T-cell (primary cell): ENCODE results near the gene VKORC1. TPM values are rescaled to one million over a fixed set of nuclear protein-coding genes. Genes with fewer than 3 reads are reported as not detected.

ENCODE experiments used
- ATAC-seq, 4 experiments: fragments of 200-7000 bp in 3 of 4; fragments of 150-1000 bp in 1 of 4; cut with Tn5 transposase; replicated peaks in 1 of 4; 1 replicate in 3 of 4; 2 replicates in 1 of 4; pipeline ENCODE4 v1.10.0; 2021; ENCODE audit warnings: moderate library complexity in 3 of 4, mild to moderate bottlenecking in 2 of 4, moderate number of reproducible peaks in 1 of 4
- CTCF ChIA-PET, 2 donors: fragments of 300-600 bp; sonication (Branson Sonifier 250); formaldehyde crosslinking; loops; one replicate each; lab custom pipeline; 2022; ENCODE audit warnings: antibody characterized with exemption in 2 of 2; lab: Charles Lee
- POLR2A ChIA-PET, 2 donors: fragments of 300-600 bp; sonication (Branson Sonifier 250); formaldehyde crosslinking; loops; one replicate each; lab custom pipeline; 2022; ENCODE audit warnings: antibody characterized with exemption in 2 of 2; lab: Charles Lee
- DNase-seq, 35 experiments: peaks; one replicate each; pipeline versions ENCODE4 v3.0.0 to v3.0.0-alpha.2; 2013 to 2023
- H3K27ac ChIP-seq: one replicate; pipeline ENCODE4 v1.5.1; 2013; ENCODE audit warnings: low read length
- H3K27me3 ChIP-seq, 2 experiments: replicated peaks in 1 of 2; 1 replicate in 1 of 2; 2 replicates in 1 of 2; pipeline versions ENCODE4 v1.6.1 to v1.7.0; 2013; ENCODE audit warnings: low read length in 1 of 2, mixed read lengths in 1 of 2; ENCODE audit not compliant: control insufficient read depth in 2 of 2, insufficient read depth in 2 of 2; ENCODE audit errors: extremely low read depth in 1 of 2
- H3K36me3 ChIP-seq, 2 donors: 1 replicate in 1 of 2; 2 replicates in 1 of 2; pipeline versions ENCODE4 v1.6.1 to v1.7.0; 2013; ENCODE audit warnings: low read length in 1 of 2; ENCODE audit not compliant: control insufficient read depth in 2 of 2, insufficient read depth in 1 of 2; ENCODE audit errors: extremely low read depth in 1 of 2
- H3K4me1 ChIP-seq, 2 experiments: 1 replicate in 1 of 2; 2 replicates in 1 of 2; pipeline versions ENCODE4 v1.6.1 to v1.7.0; 2013; ENCODE audit warnings: low read length in 2 of 2, mixed read lengths in 1 of 2; ENCODE audit not compliant: insufficient read depth in 2 of 2, control insufficient read depth in 1 of 2; ENCODE audit errors: extremely low read depth in 1 of 2
- H3K4me3 ChIP-seq, 2 donors: 1 replicate in 1 of 2; 2 replicates in 1 of 2; pipeline versions ENCODE4 v1.5.1 to v1.7.0; 2013; ENCODE audit warnings: mild to moderate bottlenecking in 2 of 2, low read length in 1 of 2, moderate library complexity in 1 of 2; ENCODE audit not compliant: control insufficient read depth in 1 of 2; ENCODE audit errors: extremely low read depth in 1 of 2
- H3K9me3 ChIP-seq: 2 replicates; pipeline ENCODE4 v1.7.0; 2013
- H3K27ac Mint-ChIP-seq, 2 donors: one replicate each; pipeline ENCODE4 v1.8.0; 2020 to 2021; ENCODE audit warnings: mild to moderate bottlenecking in 2 of 2, mixed read lengths in 2 of 2
- H3K27me3 Mint-ChIP-seq, 2 donors: one replicate each; pipeline ENCODE4 v1.8.0; 2021 to 2022; ENCODE audit warnings: mixed read lengths in 2 of 2
- H3K36me3 Mint-ChIP-seq: one replicate; pipeline ENCODE4 v1.8.0; 2021; ENCODE audit warnings: mixed read lengths
- H3K4me1 Mint-ChIP-seq, 3 donors: one replicate each; pipeline ENCODE4 v1.8.0; 2020 to 2022; ENCODE audit warnings: mixed read lengths in 3 of 3, mild to moderate bottlenecking in 1 of 3
- H3K4me3 Mint-ChIP-seq, 3 donors: one replicate each; pipeline ENCODE4 v1.8.0; 2020 to 2022; ENCODE audit warnings: mild to moderate bottlenecking in 3 of 3, mixed read lengths in 3 of 3, moderate library complexity in 3 of 3
- H3K9me3 Mint-ChIP-seq, 3 donors: one replicate each; pipeline ENCODE4 v1.8.0; 2020 to 2022; ENCODE audit warnings: mixed read lengths in 3 of 3
- WGBS: methylation state at CpG from one replicate; pipeline ENCODE4 v1.1.5; 2013; ENCODE audit warnings: missing lambda C conversion rate; ENCODE audit not compliant: insufficient coverage; 5-methylcytosine and 5-hydroxymethylcytosine counted together
- total RNA-seq, 35 experiments: library from RNA in 6 of 35; stranded (reverse) in 6 of 35; fragments of 120-200 nt in 1 of 35; gene quantifications; one replicate each; pipeline versions ENCODE4 v1.2.1 to v1.2.4 and lab custom pipeline; 2013 to 2026

VKORC1 gene
- total RNA-seq, 5 donors from 2014 or later (not counting 1 experiment from before 2014, with no cell fraction given): 31.8 to 66.4 (median 56.9) TPM

GRCh38 chr16:31086629-31086906 is 8.0 kb downstream of the VKORC1 start:
- Mint-ChIP-seq H3K36me3 (peaks cover 15% of the 10 kb centered on the region), H3K27ac (no peak overlapping the region), H3K27me3 (no peaks in the 10 kb centered on the region), H3K4me3 (no peak overlapping the region), H3K9me3 (no peaks in the 10 kb centered on the region), H3K4me1 (peaks cover 4 to 22% (median 11%) of the 10 kb centered on the region in 3 donors)
- Histone ChIP-seq H3K27me3 (no peaks in the 10 kb centered on the region), H3K4me1 (peaks cover 0 to 10% of the 10 kb centered on the region in 2 experiments), H3K36me3 (peaks cover 11 to 61% of the 10 kb centered on the region in 2 donors), H3K4me3 (no peak overlapping the region), H3K27ac (no peak overlapping the region), H3K9me3 (no peaks in the 10 kb centered on the region)
- POLR2A ChIA-PET: no interaction called here
- CTCF ChIA-PET: no interaction called here
- no peak for ATAC-seq
- no peak for DNase-seq
- 100% methylated on average over 2 of the region's 6 CpGs for WGBS

GRCh38 chr16:31085873-31086628 is 8.5 kb downstream of the VKORC1 start:
- H3K27ac Mint-ChIP-seq: no peak overlapping the region
- H3K36me3 Mint-ChIP-seq: peaks cover 13% of the 10 kb centered on the region
- no peak for DNase-seq
- ChIA-PET CTCF (no interaction called here), POLR2A (no interaction called here)
- H3K4me1 Mint-ChIP-seq: peaks cover 4 to 26% (median 11%) of the 10 kb centered on the region in 3 donors
- H3K27me3 ChIP-seq: no peaks in the 10 kb centered on the region
- H3K36me3 ChIP-seq: peaks cover 13 to 64% of the 10 kb centered on the region in 2 donors
- no peaks in the 10 kb centered on the region for H3K9me3 Mint-ChIP-seq
- peaks cover 0 to 15% of the 10 kb centered on the region in 2 experiments for H3K4me1 ChIP-seq
- WGBS: 97% methylated on average over 18 of the region's 18 CpGs
- H3K27ac ChIP-seq: no peak overlapping the region
- H3K27me3 Mint-ChIP-seq: no peaks in the 10 kb centered on the region
- ATAC-seq: no peak
- no peak overlapping the region for H3K4me3 ChIP-seq
- H3K4me3 Mint-ChIP-seq: no peak overlapping the region
- no peaks in the 10 kb centered on the region for H3K9me3 ChIP-seq

DNA sequence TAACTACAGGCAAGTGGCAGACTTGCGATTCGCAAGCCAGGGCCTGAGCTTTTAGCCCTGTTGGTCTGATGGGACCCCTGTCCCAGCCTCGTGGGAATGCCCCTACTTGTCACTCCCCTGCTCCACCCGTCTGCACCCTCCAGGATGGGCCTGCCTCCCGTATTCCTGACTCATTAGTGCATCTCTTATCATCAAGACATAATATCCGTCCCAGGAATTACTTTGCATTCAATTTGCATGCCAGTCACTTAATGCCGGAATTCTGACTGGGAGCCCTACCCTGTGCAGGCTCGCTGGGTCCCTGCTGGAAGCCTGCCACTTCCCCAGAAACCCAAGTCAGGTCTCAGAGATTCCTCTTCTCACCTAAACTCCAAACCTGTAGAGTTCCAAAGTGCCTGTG is 9.2 kb downstream of the VKORC1 start:
- WGBS: 92% methylated on average over 8 of the region's 8 CpGs
- H3K4me3 Mint-ChIP-seq: no peak overlapping the region
- peaks cover 10% of the 10 kb centered on the region for H3K36me3 Mint-ChIP-seq
- no peak overlapping the region for H3K4me3 ChIP-seq
- no peak for DNase-seq
- H3K4me1 Mint-ChIP-seq: peaks cover 9 to 29% (median 17%) of the 10 kb centered on the region in 3 donors
- ChIA-PET CTCF (no interaction called here), POLR2A (no interaction called here)
- no peak for ATAC-seq
- H3K27ac Mint-ChIP-seq: no peak overlapping the region
- H3K9me3 Mint-ChIP-seq: no peaks in the 10 kb centered on the region
- peaks cover 0 to 21% of the 10 kb centered on the region in 2 experiments for H3K4me1 ChIP-seq
- H3K9me3 ChIP-seq: no peaks in the 10 kb centered on the region
- H3K36me3 ChIP-seq: peaks cover 15 to 64% of the 10 kb centered on the region in 2 donors
- no peak overlapping the region for H3K27ac ChIP-seq
- H3K27me3 ChIP-seq: no peaks in the 10 kb centered on the region
- H3K27me3 Mint-ChIP-seq: no peaks in the 10 kb centered on the region

- Histone ChIP-seq H3K4me3 (no peak overlapping the region), H3K27ac (no peak overlapping the region), H3K4me1 (peaks cover 0 to 26% of the 10 kb centered on the region in 2 experiments), H3K27me3 (no peaks in the 10 kb centered on the region), H3K9me3 (no peaks in the 10 kb centered on the region), H3K36me3 (peaks cover 22 to 66% of the 10 kb centered on the region in 2 donors)
- no peaks in the 10 kb centered on the region for H3K27me3 Mint-ChIP-seq
- H3K27ac Mint-ChIP-seq: no peak overlapping the region
- ChIA-PET POLR2A (interaction anchor here in 1 of 2 donors (0.5 to 0.7 kb wide), 2 partner anchors 9 to 707 kb away, joined by 3 to 4 read pairs; no protein-coding TSS in a partner anchor), CTCF (no interaction called here)
- no peak overlapping the region for H3K4me3 Mint-ChIP-seq
- H3K9me3 Mint-ChIP-seq: no peaks in the 10 kb centered on the region
- DNase-seq: no peak
- H3K36me3 Mint-ChIP-seq: peaks cover 11% of the 10 kb centered on the region
- H3K4me1 Mint-ChIP-seq: peaks cover 9 to 29% (median 19%) of the 10 kb centered on the region in 3 donors
- no peak for ATAC-seq
- over 99% methylated on average over 16 of the region's 16 CpGs for WGBS
Observed at GRCh38 chr16:31084584-31085302, 9.9 kb downstream of the VKORC1 start.

DNA sequence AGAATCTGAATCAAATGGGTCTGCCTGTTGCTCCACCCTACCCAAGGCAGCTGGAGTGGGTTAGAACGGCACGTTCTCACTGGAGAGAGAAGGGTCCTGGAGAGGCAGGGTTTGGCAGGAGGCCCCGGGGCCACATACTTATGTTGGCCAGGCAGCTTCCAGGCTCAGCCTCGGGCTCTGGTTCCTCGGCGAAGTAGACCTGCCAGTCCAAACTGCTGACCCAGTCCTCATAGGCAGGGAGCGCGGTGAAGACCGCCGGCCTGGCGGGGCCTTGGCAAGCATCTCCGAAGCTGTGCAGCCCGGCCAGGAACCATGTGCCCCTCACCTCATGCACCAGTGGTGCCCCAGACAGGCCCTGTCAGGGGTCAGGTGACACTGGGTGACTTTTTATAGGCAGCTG is 10.6 kb downstream of the VKORC1 start:
- no peaks in the 10 kb centered on the region for H3K9me3 Mint-ChIP-seq
- H3K36me3 Mint-ChIP-seq: peaks cover 18% of the 10 kb centered on the region
- H3K27me3 Mint-ChIP-seq: no peaks in the 10 kb centered on the region
- H3K4me1 ChIP-seq: peaks cover 0 to 34% of the 10 kb centered on the region in 2 experiments
- H3K36me3 ChIP-seq: peaks cover 22 to 70% of the 10 kb centered on the region in 2 donors
- ChIA-PET POLR2A (interaction anchor here in 1 of 2 donors (0.7 kb wide), 1 partner anchor 10 kb away, joined by 3 read pairs; no protein-coding TSS in a partner anchor), CTCF (no interaction called here)
- H3K27me3 ChIP-seq: no peaks in the 10 kb centered on the region
- H3K4me1 Mint-ChIP-seq: peaks cover 13 to 29% (median 21%) of the 10 kb centered on the region in 3 donors
- no peak for ATAC-seq
- no peak overlapping the region for H3K4me3 ChIP-seq
- no peaks in the 10 kb centered on the region for H3K9me3 ChIP-seq
- H3K27ac Mint-ChIP-seq: no peak overlapping the region
- 96% methylated on average over 13 of the region's 13 CpGs for WGBS
- no peak overlapping the region for H3K27ac ChIP-seq
- H3K4me3 Mint-ChIP-seq: no peak overlapping the region
- DNase-seq: no peak

DNA sequence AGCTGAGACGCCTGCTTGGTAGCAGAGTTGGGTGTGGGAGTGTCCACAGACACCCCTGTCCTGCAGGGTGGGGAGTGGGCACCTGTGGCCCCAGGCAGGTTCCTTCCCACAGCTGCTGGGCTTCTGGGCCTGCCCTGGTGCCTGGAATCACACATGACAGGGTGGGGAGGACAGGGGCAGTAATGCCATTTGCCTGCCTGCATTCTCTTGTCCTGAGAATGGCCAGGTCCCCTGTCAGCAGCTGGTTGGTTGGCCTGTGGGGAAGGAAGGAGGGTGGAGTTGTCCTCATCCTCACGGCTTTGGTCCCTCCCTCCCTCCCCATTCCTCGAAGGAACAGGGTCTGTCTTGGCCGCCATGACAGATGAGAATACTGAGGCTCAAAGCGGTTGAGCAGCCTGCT is 11.0 kb downstream of the VKORC1 start:
- peaks cover 14 to 29% (median 24%) of the 10 kb centered on the region in 3 donors for H3K4me1 Mint-ChIP-seq
- no peaks in the 10 kb centered on the region for H3K27me3 Mint-ChIP-seq
- POLR2A ChIA-PET: no interaction called here
- H3K27me3 ChIP-seq: no peaks in the 10 kb centered on the region
- H3K9me3 ChIP-seq: no peaks in the 10 kb centered on the region
- peaks cover 22% of the 10 kb centered on the region for H3K36me3 Mint-ChIP-seq
- H3K4me1 ChIP-seq: peaks cover 0 to 38% of the 10 kb centered on the region in 2 experiments
- no peak overlapping the region for H3K27ac Mint-ChIP-seq
- no peak overlapping the region for H3K27ac ChIP-seq
- no peak overlapping the region for H3K4me3 Mint-ChIP-seq
- H3K36me3 ChIP-seq: peaks cover 24 to 70% of the 10 kb centered on the region in 2 donors
- no peak for DNase-seq
- H3K9me3 Mint-ChIP-seq: no peaks in the 10 kb centered on the region
- H3K4me3 ChIP-seq: no peak overlapping the region
- CTCF ChIA-PET: no interaction called here
- WGBS: 85% methylated on average over 4 of the region's 5 CpGs
- ATAC-seq: no peak
